Loucy (cell line): ENCODE data around the gene SLX4IP.

Source experiments
- H2AFZ ChIP-seq: fragments of 200-600 bp; sonication (generic); 2 replicates; pipeline ENCODE4 v1.6.0; 2016; ENCODE audit warnings: antibody characterized with exemption, mild to moderate bottlenecking, low read length, moderate library complexity
- H3F3A ChIP-seq: fragments of 200-600 bp; 2 replicates; pipeline ENCODE4 v1.6.0; 2016; ENCODE audit warnings: antibody characterized with exemption, low read depth, mild to moderate bottlenecking
- H3K27me3 ChIP-seq: fragments of 200-600 bp; sonication (generic); 2 replicates; pipeline ENCODE4 v1.6.1; 2014; ENCODE audit warnings: low read length, mild to moderate bottlenecking; ENCODE audit not compliant: insufficient read depth, poor library complexity, severe bottlenecking
- H3K36me3 ChIP-seq: fragments of 200-600 bp; sonication (generic); 2 replicates; pipeline ENCODE4 v1.6.1; 2016; ENCODE audit warnings: low read length; ENCODE audit not compliant: insufficient read depth
- H3K4me1 ChIP-seq: fragments of 200-600 bp; sonication (generic); 2 replicates; pipeline ENCODE4 v1.5.1; 2014; ENCODE audit warnings: low read length, mild to moderate bottlenecking; ENCODE audit not compliant: insufficient read depth, poor library complexity, severe bottlenecking
- H3K4me2 ChIP-seq: fragments of 200-600 bp; sonication (generic); 2 replicates; pipeline ENCODE4 v1.6.0; 2014; ENCODE audit warnings: antibody characterized with exemption, low read length, low read depth, mild to moderate bottlenecking; ENCODE audit not compliant: poor library complexity, severe bottlenecking
- H3K4me3 ChIP-seq: fragments of 200-600 bp; sonication (generic); 2 replicates; pipeline ENCODE4 v1.5.1; 2014; ENCODE audit warnings: low read length, mild to moderate bottlenecking, mixed read lengths; ENCODE audit not compliant: poor library complexity, severe bottlenecking
- H3K79me2 ChIP-seq: fragments of 200-600 bp; sonication (generic); 2 replicates; pipeline ENCODE4 v1.6.1; 2014; ENCODE audit warnings: low read length; ENCODE audit not compliant: insufficient read depth
- H3K9ac ChIP-seq: fragments of 200-600 bp; sonication (generic); 2 replicates; pipeline ENCODE4 v1.6.0; 2014; ENCODE audit warnings: mild to moderate bottlenecking, low read depth, low read length, moderate library complexity; ENCODE audit not compliant: poor library complexity, severe bottlenecking
- H3K9me2 ChIP-seq: fragments of 200-600 bp; sonication (generic); replicated peaks from 2 replicates; pipeline ENCODE4 v1.6.1; 2016; ENCODE audit warnings: low read depth, low read length, mixed read lengths
- H3K9me3 ChIP-seq: fragments of 200-600 bp; sonication (generic); 2 replicates; pipeline ENCODE4 v1.6.1; 2014; ENCODE audit warnings: mild to moderate bottlenecking, antibody characterized with exemption, low read length, low read depth; ENCODE audit not compliant: insufficient read depth
- H4K20me1 ChIP-seq: fragments of 200-600 bp; sonication (generic); 2 replicates; pipeline ENCODE4 v1.6.0; 2014; ENCODE audit warnings: antibody characterized with exemption, low read length, mild to moderate bottlenecking; ENCODE audit not compliant: insufficient read depth, poor library complexity, severe bottlenecking
- CTCF ChIP-seq: fragments of 200-600 bp; sonication (generic); conservative IDR thresholded peaks from 2 replicates; pipeline ENCODE4 v1.5.1; 2014; ENCODE audit warnings: mild to moderate bottlenecking, antibody characterized with exemption, low read length
- EZH2phosphoT487 ChIP-seq: fragments of 200-600 bp; IDR thresholded peaks from 2 replicates; pipeline ENCODE4 v1.6.1; 2018; ENCODE audit warnings: antibody characterized with exemption, mild to moderate bottlenecking, moderate library complexity, borderline replicate concordance

The SLX4IP gene

GRCh38 chr20:10604865-10605440 is 169.8 kb downstream of the SLX4IP start:
- no peaks in the 10 kb centered on the region for H3K79me2 ChIP-seq
- H3K27me3 ChIP-seq = no peaks in the 10 kb centered on the region
- no peak overlapping the region for H3K4me3 ChIP-seq
- H3F3A ChIP-seq = no peaks in the 10 kb centered on the region
- peaks cover 24% of the 10 kb centered on the region; the same call in 1 of the 2 replicates for H3K36me3 ChIP-seq
- H3K4me1 ChIP-seq = peaks cover 4% of the 10 kb centered on the region
- H3K9me2 ChIP-seq = no peaks in the 10 kb centered on the region
- TF ChIP-seq EZH2phosphoT487 (no peak), CTCF (no peak)
- H3K9ac ChIP-seq = no peak overlapping the region
- H3K9me3 ChIP-seq = no peaks in the 10 kb centered on the region
- no peak overlapping the region for H2AFZ ChIP-seq
- H3K4me2 ChIP-seq = no peak overlapping the region
- no peaks in the 10 kb centered on the region for H4K20me1 ChIP-seq

DNA sequence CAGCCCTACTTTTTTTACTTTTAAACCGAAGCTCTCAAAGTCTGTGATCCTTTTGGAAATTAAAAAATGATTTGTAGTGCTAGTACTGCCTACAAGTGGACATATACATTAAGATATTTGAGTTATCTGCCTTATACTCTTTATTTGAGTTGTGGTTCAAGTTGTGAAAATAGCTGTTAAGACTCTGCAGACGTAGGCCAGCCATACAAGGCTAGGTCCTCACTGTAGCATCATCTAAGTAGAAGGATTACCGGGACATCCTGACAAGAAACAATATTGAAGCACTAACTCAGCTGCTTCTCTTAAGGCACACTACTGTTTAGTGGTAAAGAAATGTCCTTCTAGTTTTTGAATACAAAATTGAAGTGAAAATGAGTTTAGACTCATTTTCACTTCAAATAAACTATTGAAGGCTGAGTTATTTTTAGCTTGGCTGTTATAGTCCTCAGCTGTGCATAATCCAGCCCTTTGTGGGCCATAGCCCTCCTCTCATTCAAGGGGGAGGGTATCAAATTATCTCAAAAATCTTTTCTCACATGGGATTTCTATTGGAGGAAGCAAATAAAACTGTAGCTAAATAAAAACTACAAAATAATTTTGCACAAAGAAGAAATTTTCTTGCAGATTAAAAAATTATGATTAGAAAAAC is 170.6 kb downstream of the SLX4IP start:
- no peak overlapping the region for H3K4me2 ChIP-seq
- no peak overlapping the region for H2AFZ ChIP-seq
- H3K9ac ChIP-seq = no peak overlapping the region
- H3K4me1 ChIP-seq = peaks cover 4% of the 10 kb centered on the region
- TF ChIP-seq CTCF (no peak), EZH2phosphoT487 (no peak)
- no peaks in the 10 kb centered on the region for H3F3A ChIP-seq
- H3K36me3 ChIP-seq = peaks cover 25% of the 10 kb centered on the region; the same call in 1 of the 2 replicates
- H3K79me2 ChIP-seq = no peaks in the 10 kb centered on the region
- H3K9me2 ChIP-seq = no peaks in the 10 kb centered on the region
- no peak overlapping the region for H3K4me3 ChIP-seq
- H3K9me3 ChIP-seq = no peaks in the 10 kb centered on the region
- H3K27me3 ChIP-seq = no peaks in the 10 kb centered on the region
- no peaks in the 10 kb centered on the region for H4K20me1 ChIP-seq

GRCh38 chr20:10609276-10609675 is 174.2 kb downstream of the SLX4IP start:
- Histone ChIP-seq H3K4me2 (no peak overlapping the region), H3K9ac (no peak overlapping the region), H3F3A (no peaks in the 10 kb centered on the region), H3K36me3 (peaks cover 7% of the 10 kb centered on the region; the same call in 1 of the 2 replicates), H3K27me3 (no peaks in the 10 kb centered on the region), H3K9me2 (no peaks in the 10 kb centered on the region), H3K79me2 (no peaks in the 10 kb centered on the region), H3K4me3 (no peak overlapping the region), H3K9me3 (no peaks in the 10 kb centered on the region), H4K20me1 (no peaks in the 10 kb centered on the region), H3K4me1 (no peaks in the 10 kb centered on the region), H2AFZ (no peak overlapping the region)
- no peak for TF ChIP-seq EZH2phosphoT487
- TF ChIP-seq CTCF = no peak
